BJ (cell line): ENCODE results near the gene MEOX1. TPM values are rescaled to one million over a fixed set of nuclear protein-coding genes. Genes with fewer than 3 reads are reported as not detected.

ENCODE experiments used
- CTCF ChIA-PET: fragments of 350-600 bp; formaldehyde crosslinking; extraction: SDS; loops from one replicate; lab custom pipeline; 2021; ENCODE audit warnings: antibody characterized with exemption, inconsistent platforms; lab: Yijun Ruan, JAX
- POLR2A ChIA-PET: fragments of 300-600 bp; sonication (Branson Sonifier 250); formaldehyde crosslinking; extraction: SDS; loops from one replicate; lab custom pipeline; 2021; ENCODE audit warnings: antibody characterized with exemption; lab: Charles Lee
- DNase-seq: peaks from one replicate; pipeline ENCODE4 v3.0.0-alpha.2; 2011; ENCODE audit warnings: low read depth
- H3K27me3 ChIP-seq: 2 replicates; pipeline ENCODE4 v1.6.0; 2011; ENCODE audit warnings: low read length; ENCODE audit not compliant: control insufficient read depth, insufficient read depth
- H3K36me3 ChIP-seq: 2 replicates; pipeline ENCODE4 v1.5.1; 2011; ENCODE audit warnings: low read length; ENCODE audit not compliant: control insufficient read depth, insufficient read depth
- H3K4me3 ChIP-seq: 2 replicates; pipeline ENCODE4 v1.5.1; 2011; ENCODE audit warnings: low read depth, mild to moderate bottlenecking, control low read depth, low read length
- polyA plus RNA-seq: library from polyadenylated mRNA; depleted of rRNA; stranded (reverse); fragments of >200 nt; gene quantifications from 2 replicates; pipeline ENCODE4 v1.2.3, GENCODE V29; 2011
- TF ChIP-seq, protein P1 (sequence below): IDR thresholded peaks from 2 replicates; pipeline ENCODE4 v1.5.1; 2011; ENCODE audit warnings: low read depth, mild to moderate bottlenecking, control low read depth, inconsistent platforms, low read length, moderate library complexity; ENCODE audit not compliant: insufficient read depth

The MEOX1 gene
- polyA plus RNA-seq, 1 experiment, result not detected

DNA sequence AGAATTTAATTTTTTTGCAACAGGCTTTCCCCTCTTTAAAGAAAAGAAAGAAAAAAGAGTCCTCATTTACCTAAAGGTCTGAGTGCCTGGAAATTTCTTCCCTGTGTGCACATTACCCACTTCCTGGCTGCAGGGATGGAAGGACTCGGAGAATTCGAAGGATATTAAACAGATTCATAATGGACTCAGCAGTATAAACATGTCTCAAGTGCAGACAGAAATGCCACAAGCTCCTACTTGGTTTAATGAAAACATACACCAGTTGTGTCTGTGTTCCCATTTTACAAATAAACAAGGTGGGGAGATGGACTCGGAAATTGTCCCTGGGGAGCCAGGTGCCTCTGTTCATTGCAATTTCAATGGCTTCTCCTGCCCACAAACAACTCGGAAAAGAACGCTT, 47.2 kb downstream of the MEOX1 start:
- no peak for DNase-seq
- POLR2A ChIA-PET, result no interaction called here
- CTCF ChIA-PET, result interaction anchor here (1.0 to 1.1 kb wide), 4 partner anchors 10 to 145 kb away, joined by 3 to 5 read pairs (median 4); partner anchors contain the start of gene DHX8
- H3K36me3 ChIP-seq, result no peaks in the 10 kb centered on the region
- TF ChIP-seq, protein P1, sequence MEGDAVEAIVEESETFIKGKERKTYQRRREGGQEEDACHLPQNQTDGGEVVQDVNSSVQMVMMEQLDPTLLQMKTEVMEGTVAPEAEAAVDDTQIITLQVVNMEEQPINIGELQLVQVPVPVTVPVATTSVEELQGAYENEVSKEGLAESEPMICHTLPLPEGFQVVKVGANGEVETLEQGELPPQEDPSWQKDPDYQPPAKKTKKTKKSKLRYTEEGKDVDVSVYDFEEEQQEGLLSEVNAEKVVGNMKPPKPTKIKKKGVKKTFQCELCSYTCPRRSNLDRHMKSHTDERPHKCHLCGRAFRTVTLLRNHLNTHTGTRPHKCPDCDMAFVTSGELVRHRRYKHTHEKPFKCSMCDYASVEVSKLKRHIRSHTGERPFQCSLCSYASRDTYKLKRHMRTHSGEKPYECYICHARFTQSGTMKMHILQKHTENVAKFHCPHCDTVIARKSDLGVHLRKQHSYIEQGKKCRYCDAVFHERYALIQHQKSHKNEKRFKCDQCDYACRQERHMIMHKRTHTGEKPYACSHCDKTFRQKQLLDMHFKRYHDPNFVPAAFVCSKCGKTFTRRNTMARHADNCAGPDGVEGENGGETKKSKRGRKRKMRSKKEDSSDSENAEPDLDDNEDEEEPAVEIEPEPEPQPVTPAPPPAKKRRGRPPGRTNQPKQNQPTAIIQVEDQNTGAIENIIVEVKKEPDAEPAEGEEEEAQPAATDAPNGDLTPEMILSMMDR, result no peak
- peaks cover 6% of the 10 kb centered on the region for H3K27me3 ChIP-seq
- H3K4me3 ChIP-seq, result no peak overlapping the region

- ChIA-PET CTCF (interaction anchor here (1.0 to 1.1 kb wide), 4 partner anchors 9 to 146 kb away, joined by 3 to 5 read pairs (median 4); partner anchors contain the start of gene DHX8), POLR2A (no interaction called here)
- no peak for DNase-seq
- H3K36me3 ChIP-seq, result no peaks in the 10 kb centered on the region
- no peak overlapping the region for H3K4me3 ChIP-seq
- peaks cover 6% of the 10 kb centered on the region for H3K27me3 ChIP-seq
- TF ChIP-seq, protein P1, result no peak
Measured at GRCh38 chr17:43613917-43614316, 47.8 kb downstream of the MEOX1 start.

DNA sequence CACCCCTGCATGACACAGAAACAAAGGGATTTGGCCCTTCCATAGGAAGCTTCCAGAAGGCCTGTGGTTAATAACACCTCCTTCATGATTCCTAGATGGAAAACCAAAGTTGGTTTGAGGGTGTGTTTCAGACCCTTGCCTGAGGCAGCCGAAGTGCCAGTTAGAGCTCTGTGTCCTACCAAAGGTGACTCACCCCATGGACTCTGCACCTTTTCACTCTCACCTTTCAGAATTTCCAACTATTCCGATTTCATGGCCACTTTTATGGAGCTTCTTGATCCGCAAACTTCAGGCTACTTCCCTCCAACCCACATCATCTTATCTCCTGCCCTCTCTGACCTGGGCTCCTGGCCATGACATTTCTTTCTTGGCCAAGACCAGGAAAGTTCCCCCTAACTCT, 49.2 kb downstream of the MEOX1 start:
- H3K36me3 ChIP-seq, result no peaks in the 10 kb centered on the region
- ChIA-PET POLR2A (no interaction called here), CTCF (interaction anchor here (0.6 kb wide), 1 partner anchor 29 kb away, joined by 3 read pairs; no protein-coding TSS in a partner anchor)
- TF ChIP-seq, protein P1, result no peak
- H3K4me3 ChIP-seq, result no peak overlapping the region
- DNase-seq, result no peak
- peaks cover 4% of the 10 kb centered on the region for H3K27me3 ChIP-seq

GRCh38 chr17:43611230-43611969, 50.3 kb downstream of the MEOX1 start:
- POLR2A ChIA-PET, result no interaction called here
- no peaks in the 10 kb centered on the region for H3K36me3 ChIP-seq
- no peak for DNase-seq
- CTCF ChIA-PET, result interaction anchor here (1.0 kb wide), 1 partner anchor 35 kb away, joined by 4 read pairs; no protein-coding TSS in a partner anchor
- no peak overlapping the region for H3K4me3 ChIP-seq
- peaks cover 4% of the 10 kb centered on the region; the same call in 1 of the 2 replicates for H3K27me3 ChIP-seq
- TF ChIP-seq, protein P1, result no peak

GRCh38 chr17:43609613-43610385, 51.9 kb downstream of the MEOX1 start:
- CTCF ChIA-PET, result interaction anchor here (1.1 to 1.3 kb wide), 2 partner anchors 9 to 64 kb away, joined by 3 read pairs; no protein-coding TSS in a partner anchor
- H3K4me3 ChIP-seq, result no peak overlapping the region
- DNase-seq, result no peak
- no peaks in the 10 kb centered on the region for H3K36me3 ChIP-seq
- H3K27me3 ChIP-seq, result peaks cover 4% of the 10 kb centered on the region; the same call in 1 of the 2 replicates
- POLR2A ChIA-PET, result interaction anchor here (0.6 kb wide), 1 partner anchor 18 kb away, joined by 6 read pairs; no protein-coding TSS in a partner anchor
- TF ChIP-seq, protein P1, result no peak
